IMR-90 (cell line): ENCODE results near the gene TBATA. TPM values are rescaled to one million over a fixed set of nuclear protein-coding genes. Genes with fewer than 3 reads are reported as not detected.

ENCODE experiments used
- ATAC-seq: fragments of 200-7000 bp; cut with Tn5 transposase; 2 replicates; pipeline ENCODE4 v1.9.1; 2020; ENCODE audit warnings: low read depth, mild to moderate bottlenecking, moderate library complexity
- BruUV-seq: library from RNA; stranded (reverse); fragments of 400-500 nt; replicated peaks from 2 replicates; lab custom pipeline; 2021; lab: Mats Ljungman, UMichigan
- CTCF ChIA-PET: fragments of 300-600 bp; formaldehyde crosslinking; extraction: SDS; loops from one replicate; lab custom pipeline; 2021; ENCODE audit warnings: antibody characterized with exemption; lab: Yijun Ruan, JAX
- POLR2A ChIA-PET: fragments of 300-600 bp; sonication (Branson Sonifier 250); formaldehyde crosslinking; loops from one replicate; lab custom pipeline; 2022; ENCODE audit warnings: antibody characterized with exemption; ENCODE audit not compliant: unreplicated experiment; lab: Charles Lee
- DNase-seq: peaks from one replicate; pipeline ENCODE4 v3.0.0; 2013
- H2AFZ ChIP-seq: replicated peaks from 2 replicates; pipeline ENCODE3; 2013; ENCODE audit warnings: low read length, mild to moderate bottlenecking; ENCODE audit not compliant: poor library complexity
- H2AK5ac ChIP-seq: 2 replicates; pipeline ENCODE4 v1.6.1; 2013; ENCODE audit warnings: low read depth, low read length, inconsistent platforms
- H2AK9ac ChIP-seq: replicated peaks from 2 replicates; pipeline ENCODE3; 2013; ENCODE audit warnings: mild to moderate bottlenecking, low read depth, low read length, moderate library complexity; ENCODE audit not compliant: poor library complexity
- H2BK120ac ChIP-seq: 2 replicates; pipeline ENCODE4 v1.6.1; 2013; ENCODE audit warnings: low read depth, low read length, inconsistent platforms
- H2BK15ac ChIP-seq: 3 replicates; pipeline ENCODE4 v1.6.1; 2013; ENCODE audit warnings: low read depth, low read length, inconsistent platforms
- H2BK20ac ChIP-seq: 2 replicates; pipeline ENCODE4 v1.6.1; 2013; ENCODE audit warnings: low read depth, mild to moderate bottlenecking, inconsistent platforms, low read length, moderate library complexity
- H2BK5ac ChIP-seq: 2 replicates; pipeline ENCODE4 v1.6.1; 2013; ENCODE audit warnings: mild to moderate bottlenecking, low read depth, low read length, inconsistent platforms; ENCODE audit not compliant: poor library complexity, severe bottlenecking
- H3K14ac ChIP-seq: replicated peaks from 2 replicates; pipeline ENCODE4 v1.6.1; 2013; ENCODE audit warnings: low read depth, low read length, inconsistent platforms
- H3K18ac ChIP-seq: 2 replicates; pipeline ENCODE4 v1.6.1; 2013; ENCODE audit warnings: low read depth, low read length, control low read depth
- H3K23ac ChIP-seq: 2 replicates; pipeline ENCODE4 v1.6.1; 2013; ENCODE audit warnings: low read depth, low read length, inconsistent platforms
- H3K27ac ChIP-seq: 2 replicates; pipeline ENCODE4 v1.5.1; 2013; ENCODE audit warnings: mild to moderate bottlenecking, control low read depth, low read length; ENCODE audit not compliant: insufficient read depth
- H3K27me3 ChIP-seq: 2 replicates; pipeline ENCODE4 v1.6.1; 2013; ENCODE audit warnings: low read length; ENCODE audit not compliant: control insufficient read depth, insufficient read depth
- H3K36me3 ChIP-seq: 2 replicates; pipeline ENCODE4 v1.6.1; 2013; ENCODE audit warnings: low read length, mixed read lengths; ENCODE audit not compliant: control insufficient read depth, insufficient read depth
- H3K4ac ChIP-seq: 2 replicates; pipeline ENCODE4 v1.6.1; 2013; ENCODE audit warnings: low read depth, low read length, inconsistent platforms
- H3K4me1 ChIP-seq: 2 replicates; pipeline ENCODE4 v1.6.1; 2013; ENCODE audit warnings: low read length, mixed read lengths; ENCODE audit not compliant: control insufficient read depth, insufficient read depth
- H3K4me2 ChIP-seq: 2 replicates; pipeline ENCODE4 v1.6.1; 2013; ENCODE audit warnings: low read depth, mild to moderate bottlenecking, control low read depth, low read length, moderate library complexity
- H3K4me3 ChIP-seq: 2 replicates; pipeline ENCODE4 v1.5.1; 2013; ENCODE audit warnings: low read depth, mild to moderate bottlenecking, control low read depth, low read length, moderate library complexity; ENCODE audit not compliant: insufficient read depth
- H3K56ac ChIP-seq: 2 replicates; pipeline ENCODE4 v1.6.1; 2013; ENCODE audit warnings: low read length, inconsistent platforms; ENCODE audit not compliant: insufficient read depth; ENCODE audit errors: extremely low read depth
- H3K79me1 ChIP-seq, 2 experiments: 2 replicates each; pipeline ENCODE4 v1.6.1; 2013; ENCODE audit warnings: low read length in 2 of 2, inconsistent platforms in 1 of 2, low read depth in 1 of 2
- H3K9ac ChIP-seq: 2 replicates; pipeline ENCODE4 v1.6.1; 2013; ENCODE audit warnings: low read depth, low read length, control low read depth
- H3K9me1 ChIP-seq: 2 replicates; pipeline ENCODE4 v1.6.1; 2013; ENCODE audit warnings: low read length, inconsistent platforms; ENCODE audit not compliant: insufficient read depth
- H3K9me3 ChIP-seq: 2 replicates; pipeline ENCODE4 v1.6.1; 2013; ENCODE audit warnings: low read length; ENCODE audit not compliant: control insufficient read depth, insufficient read depth
- H4K20me1 ChIP-seq: 2 replicates; pipeline ENCODE4 v1.6.1; 2013; ENCODE audit warnings: low read length, inconsistent platforms; ENCODE audit not compliant: insufficient read depth
- H4K5ac ChIP-seq: 2 replicates; pipeline ENCODE4 v1.6.1; 2013; ENCODE audit warnings: mild to moderate bottlenecking, low read depth, low read length, control low read depth
- H4K8ac ChIP-seq, 2 experiments: 2 replicates each; pipeline ENCODE4 v1.6.1; 2013; ENCODE audit warnings: low read depth in 2 of 2, low read length in 2 of 2, control low read depth in 1 of 2, inconsistent platforms in 1 of 2
- H4K91ac ChIP-seq: 2 replicates; pipeline ENCODE4 v1.6.1; 2013; ENCODE audit warnings: low read depth, low read length, inconsistent platforms; ENCODE audit not compliant: insufficient read depth
- BHLHE40 ChIP-seq: fragments of 150-350 bp; IDR thresholded peaks from 2 replicates; pipeline ENCODE4 v1.6.1; 2016; ENCODE audit warnings: mild to moderate bottlenecking, low read depth, low read length
- CEBPB ChIP-seq: IDR thresholded peaks from 2 replicates; pipeline ENCODE4 v1.6.1; 2012; ENCODE audit warnings: low read depth, low read length, improper control_type of control experiment
- CHD1 ChIP-seq: IDR thresholded peaks from 2 replicates; pipeline ENCODE4 v1.6.1; 2012; ENCODE audit warnings: low read depth, low read length, improper control_type of control experiment
- ELK1 ChIP-seq: fragments of 150-350 bp; IDR thresholded peaks from 2 replicates; pipeline ENCODE4 v1.6.1; 2016; ENCODE audit warnings: low read depth, mild to moderate bottlenecking, low read length, moderate library complexity, borderline replicate concordance
- FOS ChIP-seq: fragments of 150-350 bp; IDR thresholded peaks from 2 replicates; pipeline ENCODE4 v1.6.1; 2016; ENCODE audit warnings: low read depth, low read length
- MAFK ChIP-seq: IDR thresholded peaks from 2 replicates; pipeline ENCODE4 v1.6.1; 2012; ENCODE audit warnings: low read depth, low read length, improper control_type of control experiment
- MAZ ChIP-seq: IDR thresholded peaks from 2 replicates; pipeline ENCODE4 v1.6.1; 2012; ENCODE audit warnings: low read depth, mild to moderate bottlenecking, low read length, improper control_type of control experiment, moderate library complexity, borderline replicate concordance
- MXI1 ChIP-seq: IDR thresholded peaks from 2 replicates; pipeline ENCODE4 v1.6.1; 2012; ENCODE audit warnings: low read depth, mild to moderate bottlenecking, low read length, moderate library complexity, borderline replicate concordance
- NFE2L2 ChIP-seq: fragments of 150-350 bp; IDR thresholded peaks from 2 replicates; pipeline ENCODE4 v1.6.1; 2016; ENCODE audit warnings: low read depth, mild to moderate bottlenecking, low read length
- POLR2A ChIP-seq: IDR thresholded peaks from 2 replicates; pipeline ENCODE4 v1.6.1; 2012; ENCODE audit warnings: mild to moderate bottlenecking, low read depth, low read length
- RAD21 ChIP-seq: IDR thresholded peaks from 2 replicates; pipeline ENCODE4 v1.6.1; 2012; ENCODE audit warnings: low read length, improper control_type of control experiment
- RCOR1 ChIP-seq: IDR thresholded peaks from 2 replicates; pipeline ENCODE4 v1.6.1; 2012; ENCODE audit warnings: mild to moderate bottlenecking, low read length, improper control_type of control experiment; ENCODE audit not compliant: insufficient replicate concordance
- RFX5 ChIP-seq: IDR thresholded peaks from 2 replicates; pipeline ENCODE4 v1.8.0; 2012; ENCODE audit warnings: low read depth, mild to moderate bottlenecking, low read length, moderate library complexity
- SMC3 ChIP-seq: fragments of 150-350 bp; IDR thresholded peaks from 2 replicates; pipeline ENCODE4 v1.6.1; 2016; ENCODE audit warnings: low read depth, mild to moderate bottlenecking, antibody characterized with exemption, low read length, moderate library complexity
- WGBS, 2 experiments: methylation state at CpG; one replicate each; pipeline versions ENCODE4 v1.1.5 to v1.1.7; 2013; ENCODE audit warnings: missing lambda C conversion rate in 2 of 2; ENCODE audit not compliant: insufficient read length in 1 of 2; ENCODE audit errors: extremely low coverage in 2 of 2; 5-methylcytosine and 5-hydroxymethylcytosine counted together
- dilution Hi-C: fragments of 300-500 bp; cut with HindIII; formaldehyde crosslinking; loops from one replicate; pipeline ENCODE4 v1.14.3; 2018; ENCODE audit warnings: low sequenced_read_pairs; ENCODE audit not compliant: unreplicated experiment
- in situ Hi-C: fragments of 300-500 bp; cut with MboI; formaldehyde crosslinking; loops from 3 replicates; pipeline ENCODE4 v1.14.3; 2019; ENCODE audit warnings: low sequenced_read_pairs, inconsistent platforms, mixed read lengths
- intact Hi-C: fragments of 100-400 bp; cut with micrococcal nuclease; formaldehyde crosslinking; loops from 2 replicates; pipeline ENCODE4 v1.10.0; 2022
- polyA plus RNA-seq, 3 experiments: library from polyadenylated mRNA; depleted of rRNA; stranded (reverse); fragments of >200 nt; gene quantifications; 2 replicates each; pipeline ENCODE4 v1.2.3, GENCODE V29; 2012; ENCODE audit warnings: low replicate concordance in 1 of 3
- total RNA-seq: library from RNA; depleted of rRNA; stranded (reverse); fragments of >200 nt; gene quantifications from 2 replicates; pipeline ENCODE4 v1.2.3, GENCODE V29; 2012
- TF ChIP-seq, protein P1 (sequence below): conservative IDR thresholded peaks from 2 replicates; pipeline ENCODE4 v1.5.1; 2012; ENCODE audit warnings: mild to moderate bottlenecking, low read depth, low read length, improper control_type of control experiment
- TF ChIP-seq, protein P2 (sequence below): fragments of 150-350 bp; IDR thresholded peaks from 2 replicates; pipeline ENCODE4 v1.6.1; 2017; ENCODE audit warnings: mild to moderate bottlenecking, antibody characterized with exemption, low read length, low read depth

Gene TBATA
- total and polyA plus RNA-seq, 2 of the 4 experiments (the other 2 are of a cell fraction): not detected

DNA sequence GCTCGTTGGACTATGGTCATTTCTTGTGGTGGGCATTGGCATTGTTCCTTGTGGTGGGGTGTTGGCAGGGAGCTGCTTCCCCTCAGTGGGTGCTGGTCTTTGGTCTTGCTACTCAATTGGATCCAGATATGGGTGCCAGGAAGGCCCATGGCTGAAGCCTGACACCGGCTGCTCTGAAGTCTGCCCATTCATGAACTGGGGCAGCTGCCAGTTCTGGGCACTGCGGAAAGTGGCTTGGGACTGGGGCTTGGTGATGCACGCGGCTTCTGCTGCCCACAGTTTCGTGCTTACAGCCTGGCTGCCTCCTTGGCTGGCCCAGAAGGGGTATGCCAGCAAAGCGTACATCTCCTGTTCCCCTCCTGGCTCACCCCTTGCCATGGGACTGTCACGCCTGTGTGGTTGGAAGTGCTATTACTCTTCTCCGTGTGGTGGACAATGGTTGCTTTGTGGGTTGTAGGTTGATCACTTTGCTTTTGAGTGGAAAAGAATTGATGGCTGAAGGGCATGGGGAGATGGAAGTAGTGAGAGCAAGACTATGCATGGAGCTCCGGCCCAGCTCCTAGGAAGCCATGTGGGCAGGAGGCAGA is 58.2 kb downstream of the TBATA start:
- no peak overlapping the region for H2BK5ac ChIP-seq
- H3K4ac ChIP-seq: no peak overlapping the region
- no peak overlapping the region for H3K56ac ChIP-seq
- H4K5ac ChIP-seq: no peak overlapping the region
- dilution Hi-C loops: no loop called here
- 70% methylated on average over 6 of the region's 10 CpGs; no CpG with 5 or more reads in 1 of the 2 experiments for WGBS, 2 experiments
- intact Hi-C loops: no loop called here
- no peak overlapping the region for H4K8ac ChIP-seq
- no peak for TF ChIP-seq RFX5
- TF ChIP-seq ELK1: no peak
- TF ChIP-seq FOS: no peak
- TF ChIP-seq MAFK: no peak
- TF ChIP-seq, protein P1, sequence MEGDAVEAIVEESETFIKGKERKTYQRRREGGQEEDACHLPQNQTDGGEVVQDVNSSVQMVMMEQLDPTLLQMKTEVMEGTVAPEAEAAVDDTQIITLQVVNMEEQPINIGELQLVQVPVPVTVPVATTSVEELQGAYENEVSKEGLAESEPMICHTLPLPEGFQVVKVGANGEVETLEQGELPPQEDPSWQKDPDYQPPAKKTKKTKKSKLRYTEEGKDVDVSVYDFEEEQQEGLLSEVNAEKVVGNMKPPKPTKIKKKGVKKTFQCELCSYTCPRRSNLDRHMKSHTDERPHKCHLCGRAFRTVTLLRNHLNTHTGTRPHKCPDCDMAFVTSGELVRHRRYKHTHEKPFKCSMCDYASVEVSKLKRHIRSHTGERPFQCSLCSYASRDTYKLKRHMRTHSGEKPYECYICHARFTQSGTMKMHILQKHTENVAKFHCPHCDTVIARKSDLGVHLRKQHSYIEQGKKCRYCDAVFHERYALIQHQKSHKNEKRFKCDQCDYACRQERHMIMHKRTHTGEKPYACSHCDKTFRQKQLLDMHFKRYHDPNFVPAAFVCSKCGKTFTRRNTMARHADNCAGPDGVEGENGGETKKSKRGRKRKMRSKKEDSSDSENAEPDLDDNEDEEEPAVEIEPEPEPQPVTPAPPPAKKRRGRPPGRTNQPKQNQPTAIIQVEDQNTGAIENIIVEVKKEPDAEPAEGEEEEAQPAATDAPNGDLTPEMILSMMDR: no peak
- no peak for TF ChIP-seq MXI1
- no peak for TF ChIP-seq RAD21
- no peak for TF ChIP-seq MAZ
- no peak for TF ChIP-seq SMC3
- TF ChIP-seq, protein P2, sequence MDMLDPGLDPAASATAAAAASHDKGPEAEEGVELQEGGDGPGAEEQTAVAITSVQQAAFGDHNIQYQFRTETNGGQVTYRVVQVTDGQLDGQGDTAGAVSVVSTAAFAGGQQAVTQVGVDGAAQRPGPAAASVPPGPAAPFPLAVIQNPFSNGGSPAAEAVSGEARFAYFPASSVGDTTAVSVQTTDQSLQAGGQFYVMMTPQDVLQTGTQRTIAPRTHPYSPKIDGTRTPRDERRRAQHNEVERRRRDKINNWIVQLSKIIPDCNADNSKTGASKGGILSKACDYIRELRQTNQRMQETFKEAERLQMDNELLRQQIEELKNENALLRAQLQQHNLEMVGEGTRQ: no peak
- TF ChIP-seq CHD1: no peak
- TF ChIP-seq NFE2L2: no peak
- TF ChIP-seq BHLHE40: no peak
- TF ChIP-seq CEBPB: no peak
- TF ChIP-seq POLR2A: no peak
- no peak for TF ChIP-seq RCOR1
- no peak overlapping the region for H2BK20ac ChIP-seq
- ChIA-PET POLR2A (no interaction called here), CTCF (no interaction called here)
- no peaks in the 10 kb centered on the region; the same call in 1 of the 2 replicates for H3K9me3 ChIP-seq
- peaks cover 13% of the 10 kb centered on the region for H3K27me3 ChIP-seq
- H4K91ac ChIP-seq: no peak overlapping the region
- ATAC-seq: no peak
- in situ Hi-C loops: no loop called here
- no peak overlapping the region for H3K18ac ChIP-seq
- no peak overlapping the region for H2AK9ac ChIP-seq
- no peak overlapping the region for H3K27ac ChIP-seq
- H3K36me3 ChIP-seq: no peaks in the 10 kb centered on the region
- H3K14ac ChIP-seq: no peak overlapping the region
- no peaks in the 10 kb centered on the region for H4K20me1 ChIP-seq
- 0 out of 2 replicates have a peak, but pooled peaks cover 3% of the 10 kb centered on the region for H3K9me1 ChIP-seq
- H2BK15ac ChIP-seq: no peak overlapping the region
- no peak overlapping the region for H2AK5ac ChIP-seq
- H3K4me2 ChIP-seq: no peak overlapping the region
- H3K4me3 ChIP-seq: no peak overlapping the region
- no peak for DNase-seq
- no peak overlapping the region for H2AFZ ChIP-seq
- no peaks in the 10 kb centered on the region for H3K79me1 ChIP-seq
- no peak overlapping the region for H3K23ac ChIP-seq
- no peak overlapping the region for H3K9ac ChIP-seq
- BruUV-seq: no TSS peak
- no peak overlapping the region for H2BK120ac ChIP-seq
- peaks cover 2% of the 10 kb centered on the region; the same call in 1 of the 2 replicates for H3K4me1 ChIP-seq
